GM12801 (cell line): Measurements from ENCODE around the gene MAP2K7.

ENCODE experiments used
- TF ChIP-seq, protein P1 (sequence below): IDR thresholded peaks from one replicate; pipeline ENCODE4 v1.5.1; 2011; ENCODE audit warnings: control low read depth; ENCODE audit not compliant: insufficient read length; ENCODE audit errors: extremely low read depth

MAP2K7 gene

DNA sequence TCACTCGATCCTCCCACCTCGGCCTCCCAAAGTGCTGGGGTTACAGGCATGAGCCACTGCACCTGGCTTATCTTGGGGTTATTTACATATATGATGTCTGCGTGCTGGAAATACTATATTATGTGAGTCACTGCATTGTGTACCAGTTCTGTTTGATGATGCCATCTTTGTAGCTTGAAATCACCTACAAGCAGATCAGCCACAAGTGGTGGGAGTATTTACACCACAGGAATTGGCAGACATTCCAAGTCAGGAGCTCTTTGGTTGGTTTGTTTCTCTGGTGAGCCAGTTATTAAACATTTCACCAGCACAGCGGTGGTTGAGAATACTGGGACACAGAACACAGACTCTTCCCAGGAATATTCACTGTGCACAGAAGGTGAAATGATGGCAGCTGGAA is 44.3 kb downstream of the MAP2K7 start:
- TF ChIP-seq, protein P1, sequence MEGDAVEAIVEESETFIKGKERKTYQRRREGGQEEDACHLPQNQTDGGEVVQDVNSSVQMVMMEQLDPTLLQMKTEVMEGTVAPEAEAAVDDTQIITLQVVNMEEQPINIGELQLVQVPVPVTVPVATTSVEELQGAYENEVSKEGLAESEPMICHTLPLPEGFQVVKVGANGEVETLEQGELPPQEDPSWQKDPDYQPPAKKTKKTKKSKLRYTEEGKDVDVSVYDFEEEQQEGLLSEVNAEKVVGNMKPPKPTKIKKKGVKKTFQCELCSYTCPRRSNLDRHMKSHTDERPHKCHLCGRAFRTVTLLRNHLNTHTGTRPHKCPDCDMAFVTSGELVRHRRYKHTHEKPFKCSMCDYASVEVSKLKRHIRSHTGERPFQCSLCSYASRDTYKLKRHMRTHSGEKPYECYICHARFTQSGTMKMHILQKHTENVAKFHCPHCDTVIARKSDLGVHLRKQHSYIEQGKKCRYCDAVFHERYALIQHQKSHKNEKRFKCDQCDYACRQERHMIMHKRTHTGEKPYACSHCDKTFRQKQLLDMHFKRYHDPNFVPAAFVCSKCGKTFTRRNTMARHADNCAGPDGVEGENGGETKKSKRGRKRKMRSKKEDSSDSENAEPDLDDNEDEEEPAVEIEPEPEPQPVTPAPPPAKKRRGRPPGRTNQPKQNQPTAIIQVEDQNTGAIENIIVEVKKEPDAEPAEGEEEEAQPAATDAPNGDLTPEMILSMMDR = no peak

GRCh38 chr19:7953060-7953459 is 49.4 kb downstream of the MAP2K7 start:
- TF ChIP-seq, protein P1 = no peak

DNA sequence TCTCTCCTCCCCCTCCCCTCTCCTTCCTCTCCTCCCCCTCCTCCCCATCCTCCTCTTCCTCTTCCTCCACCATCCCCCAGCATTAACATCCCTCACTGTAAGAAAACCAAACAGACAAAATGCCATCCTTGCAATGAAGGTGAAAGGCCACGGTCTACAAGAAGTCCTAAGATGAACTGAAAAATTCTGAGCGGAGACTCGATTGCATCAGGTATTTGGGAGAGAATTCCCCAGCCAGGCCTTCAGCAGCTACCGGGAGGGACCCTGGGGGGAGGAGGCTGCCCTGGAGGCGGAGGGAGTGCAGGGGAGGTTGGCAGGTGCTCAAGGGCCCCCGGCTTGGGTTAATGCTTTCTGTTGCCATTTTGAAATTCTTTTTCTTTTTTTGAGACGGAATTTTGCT is 49.9 kb downstream of the MAP2K7 start:
- TF ChIP-seq, protein P1 = no peak

DNA sequence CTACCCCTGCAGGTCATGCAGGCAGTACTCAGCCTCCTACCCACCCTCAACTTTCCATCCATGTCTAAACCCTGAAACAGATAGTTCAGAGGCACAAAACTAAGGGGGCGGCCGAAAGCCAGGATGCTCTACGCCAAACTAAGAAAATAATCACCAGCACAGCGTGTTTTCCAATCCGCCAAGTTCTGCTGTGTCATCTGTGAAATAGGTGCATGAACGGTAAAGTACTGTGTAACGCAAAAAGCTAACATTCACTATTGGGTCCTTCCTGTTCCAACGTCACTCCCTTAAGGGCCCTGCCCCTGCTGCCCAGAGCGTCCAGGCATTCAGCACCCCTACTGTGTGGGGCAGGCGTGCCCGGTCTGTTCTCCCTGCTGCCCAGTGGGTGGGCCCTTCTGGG is 52.0 kb downstream of the MAP2K7 start:
- TF ChIP-seq, protein P1 = no peak

DNA sequence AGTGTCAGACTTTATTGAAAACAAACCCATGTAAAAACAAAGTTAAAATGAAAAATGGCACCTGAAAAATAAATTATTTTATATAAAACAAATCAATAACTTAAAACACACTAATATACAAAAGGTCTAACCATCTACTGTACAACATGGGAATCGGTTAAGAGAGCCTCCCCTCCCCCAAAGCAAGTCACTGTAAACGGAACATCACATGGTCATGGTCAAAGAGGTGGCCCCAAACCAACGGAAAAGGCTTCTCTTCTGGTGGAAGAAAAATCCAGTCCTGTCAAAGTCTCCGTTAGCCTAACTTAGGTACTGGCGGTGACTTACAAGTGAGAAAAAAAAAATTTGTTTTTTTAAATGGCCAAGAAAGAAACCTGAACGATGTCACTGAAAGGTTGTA is 55.5 kb downstream of the MAP2K7 start:
- TF ChIP-seq, protein P1 = no peak

- TF ChIP-seq, protein P1 = no peak
These were observed 58.4 kb downstream of the MAP2K7 start for GRCh38 chr19:7961920-7962626.

GRCh38 chr19:7962644-7963268 is 59.1 kb downstream of the MAP2K7 start:
- TF ChIP-seq, protein P1 = no peak
